ENCODE measurements around the gene KLC3.
A peak's percentile ranks its signal among the peaks of the same experiment; 100 is the strongest.

KLC3 gene

GRCh38 chr19:45368127-45368526, 27.6 kb downstream of the KLC3 start:
- FAIRE-seq (no peak), DNase-seq (ENCODE audit: insufficient read length, low spot score) (no peak)

DNA sequence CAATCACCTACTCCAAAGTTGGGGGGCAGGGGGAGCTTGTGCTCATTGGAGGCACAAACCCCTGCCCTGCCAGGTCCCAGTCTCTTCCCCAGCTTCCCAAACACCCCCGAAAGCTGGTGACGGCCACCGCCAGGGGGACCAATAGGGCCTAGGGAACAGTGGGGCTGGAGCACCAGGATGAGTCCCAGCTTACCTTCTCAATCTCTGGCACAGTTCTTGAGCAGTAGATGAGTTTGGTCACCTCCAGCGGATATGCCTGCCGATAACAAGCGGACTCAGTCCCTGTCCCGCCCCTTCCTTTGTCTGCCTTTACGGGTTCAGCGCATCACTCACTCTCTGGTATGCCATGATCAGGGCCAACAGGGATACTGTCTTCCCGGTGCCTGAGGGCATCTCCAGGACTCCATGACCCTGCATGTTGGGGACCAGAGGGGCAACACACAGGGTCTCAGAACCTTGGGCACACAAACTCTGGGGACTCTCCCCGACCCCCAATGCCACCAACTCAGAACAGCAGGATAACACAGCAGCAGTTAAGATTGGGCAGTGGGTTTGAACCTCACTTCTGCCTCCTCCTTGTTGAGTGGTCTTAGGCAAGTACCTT, 28.3 kb downstream of the KLC3 start:
- no peak for DNase-seq (ENCODE audit: insufficient read length, low spot score)
- no peak for FAIRE-seq

- FAIRE-seq: peak; percentile 94
- DNase-seq (ENCODE audit: insufficient read length, low spot score): peak; percentile 100
These were observed 30.1 kb downstream of the KLC3 start, which contains the start of gene ERCC2 for GRCh38 chr19:45370410-45371204. TSS of gene ERCC2 (minus strand) at chr19:45370573. CDS start at chr19:45370540, 33 bp downstream.

- DNase-seq (ENCODE audit: insufficient read length, low spot score) (no peak), FAIRE-seq (no peak)
These were observed 35.6 kb downstream of the KLC3 start for GRCh38 chr19:45376045-45376724.

DNA sequence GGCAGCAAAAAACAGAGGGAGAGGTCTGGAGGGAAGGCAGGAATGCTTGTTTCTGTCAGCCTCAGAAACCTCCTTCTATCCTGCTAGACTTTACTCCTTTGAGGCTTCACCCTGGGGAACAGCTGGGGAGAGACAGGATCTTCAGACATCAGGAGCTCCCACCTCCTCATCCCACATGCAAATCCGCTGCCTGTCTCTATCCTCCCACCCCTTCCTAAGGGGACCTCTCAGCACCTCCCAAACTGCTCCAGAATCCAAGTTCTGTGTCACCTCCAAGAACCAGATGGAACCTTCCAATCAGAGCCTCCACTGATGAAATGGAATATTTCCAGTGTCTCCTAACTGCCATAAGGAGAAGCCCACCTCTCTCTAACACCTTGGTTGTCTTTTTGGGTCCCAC, 39.6 kb downstream of the KLC3 start:
- FAIRE-seq (no peak), DNase-seq (ENCODE audit: insufficient read length, low spot score) (no peak)

- DNase-seq (ENCODE audit: insufficient read length, low spot score) (no peak), FAIRE-seq (no peak)
These were observed 41.9 kb downstream of the KLC3 start for GRCh38 chr19:45382426-45382825.

DNA sequence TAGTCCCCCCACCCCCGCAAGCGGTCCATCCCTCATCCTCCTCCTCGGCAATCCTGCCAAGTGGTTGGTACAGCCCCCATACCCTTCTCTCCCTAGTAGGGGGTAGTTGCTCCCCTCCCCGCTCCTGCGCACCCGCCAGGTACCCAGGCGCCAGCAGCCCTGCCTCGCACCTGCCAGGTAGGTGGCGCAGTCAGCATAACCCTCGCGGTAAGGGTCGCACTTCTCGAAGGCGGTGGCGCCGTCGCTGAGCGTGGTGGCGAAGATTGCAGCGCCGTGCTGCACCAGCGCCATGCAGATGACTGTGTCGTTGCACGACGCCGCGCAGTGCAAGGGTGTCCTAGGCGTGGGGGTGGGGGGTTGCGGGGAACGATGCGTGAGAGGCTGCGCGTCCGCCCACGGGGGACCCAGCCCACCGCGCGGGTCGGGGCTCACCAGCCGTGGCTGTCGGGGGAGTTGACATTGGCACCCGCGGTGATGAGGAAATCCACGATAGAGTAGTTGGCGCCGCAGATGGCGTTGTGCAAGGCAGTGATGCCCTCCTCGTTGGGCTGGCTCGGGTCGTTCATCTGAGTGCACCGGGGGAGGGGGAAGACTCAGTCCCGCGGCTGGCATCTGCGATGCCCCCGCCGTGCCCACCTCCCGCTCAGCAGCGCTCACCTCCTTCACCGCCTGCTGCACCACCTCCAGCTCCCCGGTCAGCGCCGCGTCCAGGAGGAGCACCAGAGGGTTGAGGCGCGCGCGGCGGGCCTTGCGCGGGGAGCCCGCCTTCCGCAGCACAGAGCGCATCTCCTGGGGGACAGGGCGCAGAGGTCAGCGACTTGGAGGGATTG, 45.1 kb downstream of the KLC3 start:
- DNase-seq (ENCODE audit: insufficient read length, low spot score) (no peak), FAIRE-seq (no peak)

GRCh38 chr19:45391346-45391745, 50.8 kb downstream of the KLC3 start:
- FAIRE-seq: no peak
- no peak for DNase-seq (ENCODE audit: insufficient read length, low spot score)

DNA sequence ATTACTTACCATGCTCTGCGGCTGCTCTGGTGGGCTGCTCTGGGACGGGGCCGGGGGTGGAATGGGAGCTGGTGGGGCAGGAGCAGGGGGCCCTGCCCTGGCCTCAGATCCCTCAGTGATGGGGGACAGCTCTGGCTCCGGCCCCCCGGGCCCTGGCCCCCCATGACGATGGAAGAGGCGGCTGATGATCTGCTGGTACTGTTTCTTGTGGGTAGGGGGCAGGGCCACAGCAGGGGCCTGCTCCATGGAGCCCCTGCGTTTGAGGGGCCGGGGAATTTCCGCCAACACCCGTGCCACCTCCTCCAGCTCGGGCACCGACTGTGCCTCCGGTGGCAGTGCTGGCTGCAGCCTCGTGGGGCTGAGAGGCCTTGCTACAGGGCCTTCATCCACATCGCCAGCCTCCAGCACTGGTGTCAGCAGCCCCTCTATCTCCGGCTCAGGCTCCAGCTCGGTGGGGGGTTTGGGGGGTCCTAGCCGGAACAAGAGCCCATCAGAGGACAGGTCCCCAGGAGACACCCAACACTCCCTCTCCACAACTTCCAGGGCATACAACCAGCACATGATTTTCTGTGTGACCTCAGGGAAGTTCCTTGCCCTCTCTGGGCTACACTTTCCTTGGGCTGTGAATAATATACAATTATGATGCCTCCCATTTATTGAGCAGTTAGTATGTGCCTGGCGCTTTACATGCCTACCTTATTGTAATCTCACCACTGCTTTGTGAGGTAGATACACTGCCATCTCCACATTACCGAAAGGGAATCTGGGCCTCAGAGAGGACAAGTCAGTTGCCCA, 51.5 kb downstream of the KLC3 start:
- FAIRE-seq (no peak), DNase-seq (ENCODE audit: insufficient read length, low spot score) (no peak)

DNA sequence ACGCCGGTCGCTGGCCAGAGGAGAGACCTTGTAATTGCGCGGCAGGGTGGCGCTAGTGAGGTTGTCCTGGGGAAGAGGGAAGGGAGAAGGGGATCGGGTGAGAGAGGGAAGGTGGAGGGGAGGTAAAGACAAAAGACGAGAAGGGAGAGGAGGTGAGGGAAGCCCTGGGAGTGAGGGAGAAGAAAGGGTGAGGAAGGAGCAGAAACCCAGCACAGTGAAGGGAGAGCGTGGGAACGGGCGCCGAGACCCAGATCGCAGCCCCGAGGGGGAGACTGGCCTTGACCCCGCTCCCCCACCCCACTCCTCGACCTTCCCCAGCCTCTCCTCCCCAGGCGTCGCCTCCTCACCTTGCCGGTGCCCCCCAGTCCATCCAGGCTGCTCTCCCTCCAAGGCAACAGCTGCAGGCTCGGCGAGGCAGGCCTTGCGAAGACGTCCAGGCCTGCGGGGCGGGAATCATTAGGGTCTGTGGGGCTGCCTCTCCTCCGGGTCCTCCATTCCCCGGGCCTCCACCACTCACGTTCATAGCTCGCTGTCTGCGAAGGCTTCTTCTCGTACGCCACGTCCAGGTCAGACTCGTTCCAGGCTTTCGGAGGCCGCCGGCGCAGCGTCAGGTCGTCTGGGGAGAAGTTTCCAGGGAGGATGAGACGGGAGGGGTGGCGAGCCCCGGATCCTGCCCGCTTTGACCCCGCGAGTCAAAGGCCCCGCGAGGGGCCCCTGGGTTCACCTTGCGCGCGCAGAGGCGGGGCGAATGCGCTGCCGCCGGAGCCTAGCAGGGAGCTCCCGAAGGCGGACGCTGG, 55.5 kb downstream of the KLC3 start:
- DNase-seq (ENCODE audit: insufficient read length, low spot score) (no peak), FAIRE-seq (no peak)

GRCh38 chr19:45400192-45400591, 59.6 kb downstream of the KLC3 start:
- DNase-seq (ENCODE audit: insufficient read length, low spot score) (no peak), FAIRE-seq (no peak)
